BLaER1 treated with 17β-estradiol and CSF1 and Interleukin-3, amounts not matched to agents 10 nM and 100 nM (cell line): ENCODE results near the gene CENPP.
A peak's percentile ranks its signal among the peaks of the same experiment; 100 is the strongest.

Source experiments
- H3K27ac ChIP-seq, 11 experiments: shearing (Covaris generic); formaldehyde crosslinking; 2 replicates each; pipeline ENCODE4 v1.8.1; 2022
- H3K27me3 ChIP-seq, 11 experiments: shearing (Covaris generic); formaldehyde crosslinking; 2 replicates each; pipeline ENCODE4 v1.8.1; 2022
- H3K36me3 ChIP-seq, 11 experiments: shearing (Covaris generic); formaldehyde crosslinking; 2 replicates each; pipeline ENCODE4 v1.8.1; 2022
- H3K4me1 ChIP-seq, 10 experiments: shearing (Covaris generic); formaldehyde crosslinking; 2 replicates each; pipeline ENCODE4 v1.8.1; 2022
- H3K4me2 ChIP-seq, 11 experiments: shearing (Covaris generic); formaldehyde crosslinking; 2 replicates each; pipeline ENCODE4 v1.8.1; 2022
- H3K4me3 ChIP-seq, 10 experiments: shearing (Covaris generic); formaldehyde crosslinking; 2 replicates each; pipeline ENCODE4 v1.8.1; 2022
- H3K9ac ChIP-seq, 11 experiments: shearing (Covaris generic); formaldehyde crosslinking; 2 replicates each; pipeline ENCODE4 v1.8.1; 2022
- H3K9me3 ChIP-seq, 11 experiments: shearing (Covaris generic); formaldehyde crosslinking; replicated peaks in 1 of 11; 2 replicates each; pipeline ENCODE4 v1.8.1; 2022
- H4K20me1 ChIP-seq, 11 experiments: shearing (Covaris generic); formaldehyde crosslinking; 2 replicates each; pipeline ENCODE4 v1.8.1; 2022
- Cebpa-rat ChIP-seq, 11 experiments: shearing (Covaris generic); IDR thresholded peaks; 2 replicates each; pipeline ENCODE4 v1.8.1; 2022

Gene CENPP

DNA sequence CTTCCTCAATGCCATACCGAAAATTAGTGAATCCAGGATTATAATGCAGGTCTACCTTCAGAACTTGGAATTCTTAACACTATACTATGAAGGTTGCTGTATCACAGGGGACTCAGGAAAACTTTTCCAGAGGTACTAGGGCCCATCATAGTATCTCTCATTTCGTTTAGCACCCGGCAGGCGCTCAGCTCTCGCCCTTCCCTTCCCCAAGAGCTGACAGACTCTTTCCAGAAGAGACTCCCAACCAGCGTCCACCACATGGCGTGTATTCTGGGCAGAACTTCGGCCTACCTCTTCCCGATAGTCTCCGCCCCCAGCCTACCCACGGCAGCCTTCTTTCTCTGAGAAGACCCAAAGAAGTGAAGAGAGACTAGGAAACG is 874 bp upstream of the CENPP start:
- TF ChIP-seq Cebpa-rat (IDR thresholded peaks at IDR 0.05) = no peak
- Histone ChIP-seq H3K9ac (peak overlapping the region; percentile 91 to 100 (median 99)), H3K27me3 (no peaks in the 10 kb centered on the region), H3K4me1 (peaks cover 29 to 41% (median 33%) of the 10 kb centered on the region in 10 experiments), H3K36me3 (peaks cover 33 to 41% (median 35%) of the 10 kb centered on the region in 11 experiments), H3K4me3 (peak overlapping the region; percentile 67 to 96 (median 82)), H3K9me3 (no peaks in the 10 kb centered on the region), H3K27ac (peak overlapping the region; percentile 94 to 100 (median 99)), H3K4me2 (peak overlapping the region; percentile 79 to 95 (median 85)), H4K20me1 (peaks cover 0 to 10% (median 0%) of the 10 kb centered on the region in 11 experiments; a peak in 3 of 22 replicates)

DNA sequence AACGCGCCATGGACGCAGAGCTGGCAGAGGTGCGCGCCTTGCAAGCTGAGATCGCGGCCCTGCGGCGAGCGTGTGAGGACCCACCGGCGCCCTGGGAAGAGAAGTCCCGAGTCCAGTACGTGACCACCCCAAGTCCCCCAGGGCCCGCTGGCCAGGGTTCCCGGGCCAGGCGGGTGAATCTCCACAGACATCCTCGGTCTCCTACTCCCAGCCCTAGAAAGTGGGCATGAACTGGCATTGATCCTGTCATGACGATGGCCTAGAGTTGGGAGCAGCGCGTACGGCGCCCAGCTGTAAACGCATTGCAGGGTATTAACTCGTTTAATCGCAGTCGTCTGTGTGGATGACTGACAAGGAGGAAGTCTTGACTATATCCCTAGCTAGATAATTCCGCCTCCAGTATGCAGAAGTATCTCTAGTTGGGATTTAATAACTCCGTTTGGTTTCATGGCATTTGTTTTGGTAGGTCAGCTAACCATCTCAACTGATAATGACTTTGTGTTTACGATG is 293 bp downstream of the CENPP start:
- no peak for TF ChIP-seq Cebpa-rat (IDR thresholded peaks at IDR 0.05)

DNA sequence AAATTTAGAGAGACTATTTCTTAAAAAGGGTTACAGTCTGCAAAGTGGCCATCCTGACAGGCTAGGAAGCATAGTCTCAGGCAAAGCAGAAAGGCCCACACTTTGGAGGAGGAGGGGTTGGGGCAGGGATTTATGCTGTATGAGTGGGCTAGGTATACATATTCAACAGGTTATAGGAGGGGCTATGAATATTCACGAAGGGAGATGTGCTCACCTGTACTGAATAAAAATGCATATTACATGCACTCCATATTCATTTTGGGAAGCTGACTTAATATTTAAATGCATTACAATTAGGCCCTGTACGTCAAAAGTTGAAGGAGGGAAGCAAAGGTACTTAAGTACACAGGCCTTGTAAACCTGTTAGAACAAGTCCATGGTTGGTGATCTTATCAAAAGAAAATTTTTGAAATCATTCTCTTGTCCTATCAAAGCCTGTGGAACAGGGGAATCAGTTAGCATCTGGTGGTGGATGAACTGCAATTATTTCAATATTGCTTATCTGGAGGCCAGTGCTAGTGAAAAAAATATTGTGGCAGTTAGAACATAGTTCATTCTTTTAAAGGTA is 1.6 kb downstream of the CENPP start:
- peak overlapping the region; percentile 78 to 95 (median 84) for H3K4me2 ChIP-seq
- no peaks in the 10 kb centered on the region for H3K9me3 ChIP-seq
- H3K27me3 ChIP-seq = no peaks in the 10 kb centered on the region
- 0 out of 22 replicates have a peak, but pooled peaks cover 0 to 5% (median 0%) of the 10 kb centered on the region in 11 experiments for H4K20me1 ChIP-seq
- peaks cover 9 to 24% (median 14%) of the 10 kb centered on the region in 11 experiments for H3K36me3 ChIP-seq
- H3K9ac ChIP-seq = peak overlapping the region in 10 of 11 experiments; percentile 91 to 100 (median 98); a peak in 15 of 22 replicates
- no peak for TF ChIP-seq Cebpa-rat (IDR thresholded peaks at IDR 0.05)
- no peak overlapping the region for H3K27ac ChIP-seq
- H3K4me1 ChIP-seq = peaks cover 29 to 41% (median 33%) of the 10 kb centered on the region in 10 experiments
- peak overlapping the region in 5 of 10 experiments; percentile 82 to 96 (median 87); a peak in 9 of 20 replicates for H3K4me3 ChIP-seq

More for the DNA sequence above, 293 bp downstream of the CENPP start:
- Histone ChIP-seq H3K9me3 (no peaks in the 10 kb centered on the region), H3K4me3 (peak overlapping the region; percentile 67 to 96 (median 82)), H4K20me1 (0 out of 22 replicates have a peak, but pooled peaks cover 0 to 5% (median 0%) of the 10 kb centered on the region in 11 experiments), H3K36me3 (peaks cover 22 to 29% (median 23%) of the 10 kb centered on the region in 11 experiments), H3K27ac (peak overlapping the region; percentile 94 to 100 (median 99)), H3K9ac (peak overlapping the region; percentile 91 to 100 (median 99)), H3K4me2 (peak overlapping the region; percentile 78 to 95 (median 84)), H3K4me1 (peaks cover 29 to 41% (median 33%) of the 10 kb centered on the region in 10 experiments), H3K27me3 (no peaks in the 10 kb centered on the region)

GRCh38 chr9:92328225-92328624 is 2.5 kb downstream of the CENPP start:
- H3K27me3 ChIP-seq = no peaks in the 10 kb centered on the region
- no peak overlapping the region for H3K4me3 ChIP-seq
- peak overlapping the region in 10 of 11 experiments; percentile 78 to 95 (median 82); a peak in 16 of 22 replicates for H3K4me2 ChIP-seq
- H3K27ac ChIP-seq = no peak overlapping the region
- no peaks in the 10 kb centered on the region for H3K9me3 ChIP-seq
- peaks cover 1 to 24% (median 13%) of the 10 kb centered on the region in 11 experiments; a peak in 21 of 22 replicates for H3K36me3 ChIP-seq
- peak overlapping the region in 3 of 11 experiments; percentile 16 to 99 (median 22); a peak in 1 of 22 replicates for H3K9ac ChIP-seq
- 0 out of 22 replicates have a peak, but pooled peaks cover 0 to 5% (median 0%) of the 10 kb centered on the region in 11 experiments for H4K20me1 ChIP-seq
- peaks cover 26 to 40% (median 31%) of the 10 kb centered on the region in 10 experiments for H3K4me1 ChIP-seq
- TF ChIP-seq Cebpa-rat (IDR thresholded peaks at IDR 0.05) = no peak

GRCh38 chr9:92332577-92333281 is 7.0 kb downstream of the CENPP start:
- peaks cover 0 to 12% (median 8%) of the 10 kb centered on the region in 10 experiments; a peak in 19 of 20 replicates for H3K4me1 ChIP-seq
- peaks cover 23 to 63% (median 54%) of the 10 kb centered on the region in 11 experiments for H3K36me3 ChIP-seq

GRCh38 chr9:92333282-92333634 is 7.5 kb downstream of the CENPP start:
- H3K4me2 ChIP-seq = no peak overlapping the region
- H3K27ac ChIP-seq = no peak overlapping the region
- peaks cover 28 to 69% (median 60%) of the 10 kb centered on the region in 11 experiments for H3K36me3 ChIP-seq
- H3K4me1 ChIP-seq = peaks cover 0 to 7% (median 3%) of the 10 kb centered on the region in 10 experiments; a peak in 13 of 20 replicates
- H3K4me3 ChIP-seq = no peak overlapping the region
- H4K20me1 ChIP-seq = no peaks in the 10 kb centered on the region
- H3K9me3 ChIP-seq = peaks cover 0 to 4% (median 0%) of the 10 kb centered on the region in 11 experiments; a peak in 2 of 22 replicates
- no peak for TF ChIP-seq Cebpa-rat (IDR thresholded peaks at IDR 0.05)
- no peaks in the 10 kb centered on the region for H3K27me3 ChIP-seq
- no peak overlapping the region for H3K9ac ChIP-seq

More at GRCh38 chr9:92332577-92333281, 7.0 kb downstream of the CENPP start:
- Histone ChIP-seq H3K27ac (no peak overlapping the region), H3K9me3 (no peaks in the 10 kb centered on the region), H3K4me3 (no peak overlapping the region), H3K9ac (no peak overlapping the region), H3K27me3 (no peaks in the 10 kb centered on the region), H4K20me1 (no peaks in the 10 kb centered on the region), H3K4me2 (no peak overlapping the region)
- no peak for TF ChIP-seq Cebpa-rat (IDR thresholded peaks at IDR 0.05)

DNA sequence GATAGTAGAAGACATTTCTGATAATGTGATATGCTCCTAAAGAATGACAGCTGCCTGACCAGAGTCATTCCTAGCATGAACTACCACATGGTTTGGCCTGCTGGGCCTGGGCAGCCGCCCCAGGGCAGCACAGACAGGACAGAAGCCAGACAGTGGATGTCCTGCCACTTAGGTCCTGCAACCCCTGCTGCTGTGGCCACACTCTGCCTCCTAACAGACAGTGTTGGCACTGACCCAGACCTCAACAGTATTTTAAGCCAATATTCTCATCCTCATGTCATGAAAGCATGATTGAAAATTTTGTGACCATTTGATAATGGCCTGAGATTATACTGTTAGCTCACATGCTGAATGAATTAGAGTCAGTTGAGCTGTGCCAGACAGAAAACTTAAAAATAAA is 15.8 kb downstream of the CENPP start:
- Histone ChIP-seq H3K4me3 (no peak overlapping the region), H3K9me3 (peaks cover 27 to 39% (median 33%) of the 10 kb centered on the region in 11 experiments), H3K27me3 (no peaks in the 10 kb centered on the region), H4K20me1 (no peaks in the 10 kb centered on the region), H3K9ac (no peak overlapping the region), H3K36me3 (peaks cover 51 to 72% (median 63%) of the 10 kb centered on the region in 11 experiments), H3K27ac (no peak overlapping the region), H3K4me2 (no peak overlapping the region), H3K4me1 (no peaks in the 10 kb centered on the region)
- TF ChIP-seq Cebpa-rat (IDR thresholded peaks at IDR 0.05) = no peak

DNA sequence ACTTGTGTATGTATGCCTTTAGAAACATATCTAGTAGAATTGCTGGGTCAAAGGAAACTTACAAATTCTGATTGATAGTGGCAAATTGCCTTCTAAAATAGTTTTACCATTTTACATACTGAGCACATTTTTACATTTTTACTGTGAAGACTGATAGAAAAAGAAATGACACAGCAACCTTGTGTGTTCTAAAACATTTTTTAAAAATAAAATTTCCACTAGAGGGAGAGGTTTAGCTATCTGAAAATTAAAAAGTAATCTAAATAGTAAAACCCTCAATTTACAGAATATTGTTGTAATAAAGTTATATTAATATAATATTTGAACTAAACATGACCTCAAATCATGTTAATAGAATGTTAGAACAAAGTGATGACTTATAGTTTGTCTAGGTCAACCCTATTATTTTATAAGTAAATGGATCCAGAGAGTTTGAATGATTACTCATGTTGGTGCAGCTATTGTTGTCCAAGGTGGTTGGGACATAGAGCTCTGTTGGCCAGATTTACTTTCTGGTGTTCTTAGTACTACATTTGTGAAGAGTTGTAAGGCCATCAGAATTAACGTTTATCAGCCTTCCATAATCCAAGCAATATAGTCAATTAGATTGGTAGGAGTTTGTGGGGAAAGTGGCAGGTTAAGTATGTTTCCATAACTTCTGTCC is 17.2 kb downstream of the CENPP start:
- Histone ChIP-seq H3K4me2 (no peak overlapping the region), H3K9me3 (peaks cover 27 to 38% (median 33%) of the 10 kb centered on the region in 11 experiments), H3K4me1 (no peaks in the 10 kb centered on the region), H3K9ac (no peak overlapping the region), H3K27ac (no peak overlapping the region), H3K4me3 (no peak overlapping the region), H3K36me3 (peaks cover 38 to 72% (median 58%) of the 10 kb centered on the region in 11 experiments), H3K27me3 (no peaks in the 10 kb centered on the region), H4K20me1 (no peaks in the 10 kb centered on the region)
- TF ChIP-seq Cebpa-rat (IDR thresholded peaks at IDR 0.05) = no peak
